SK-N-SH (cell line): ENCODE measurements around the gene EXOG. TPM values are rescaled to one million over a fixed set of nuclear protein-coding genes. Genes with fewer than 3 reads are reported as not detected.

ENCODE experiments used
- CTCF ChIA-PET: fragments of 300-600, 350-600 bp; formaldehyde crosslinking; extraction: SDS; loops from one replicate; lab custom pipeline; 2021; lab: Yijun Ruan, JAX
- POLR2A ChIA-PET: fragments of 350-600 bp; sonication (Branson Sonifier 250); formaldehyde crosslinking; extraction: SDS; loops from one replicate; lab custom pipeline; 2020; ENCODE audit warnings: antibody characterized with exemption, inconsistent platforms; lab: Yijun Ruan, JAX
- DNase-seq: peaks from one replicate; pipeline ENCODE4 v3.0.0; 2012
- H2AFZ ChIP-seq: fragments of 200-600 bp; sonication (generic); 2 replicates; pipeline ENCODE4 v1.8.1; 2016; ENCODE audit warnings: antibody characterized with exemption, mild to moderate bottlenecking, low read depth
- H3F3A ChIP-seq: fragments of 200-600 bp; sonication (generic); replicated peaks from 2 replicates; pipeline ENCODE3; 2016; ENCODE audit warnings: antibody characterized with exemption, mild to moderate bottlenecking; ENCODE audit not compliant: insufficient read depth
- H3K27ac ChIP-seq, 2 experiments: fragments of 200-500 bp in 1 of 2; fragments of 200-600 bp in 1 of 2; sonication (Bioruptor generic) in 1 of 2; sonication (generic), shearing (Covaris generic) in 1 of 2; 2 replicates each; pipeline versions ENCODE4 v1.5.1 to v1.6.1; 2014 to 2016; ENCODE audit warnings: low read depth in 2 of 2, inconsistent platforms in 1 of 2, low read length in 1 of 2, mild to moderate bottlenecking in 1 of 2, mixed read lengths in 1 of 2
- H3K27me3 ChIP-seq: fragments of 200-600 bp; sonication (generic), shearing (Covaris generic); 2 replicates; pipeline ENCODE4 v1.6.1; 2016; ENCODE audit warnings: mixed run types; ENCODE audit not compliant: insufficient read depth
- H3K36me3 ChIP-seq, 2 experiments: fragments of 200-500 bp in 1 of 2; fragments of 200-600 bp in 1 of 2; sonication (Bioruptor generic) in 1 of 2; sonication (generic) in 1 of 2; replicated peaks in 1 of 2; 2 replicates each; pipeline versions ENCODE3 to v1.5.1; 2014 to 2016; ENCODE audit warnings: low read length in 1 of 2, mild to moderate bottlenecking in 1 of 2; ENCODE audit not compliant: insufficient read depth in 2 of 2, control insufficient read depth in 1 of 2
- H3K4me1 ChIP-seq, 2 experiments: fragments of 200-500 bp in 1 of 2; fragments of 200-600 bp in 1 of 2; sonication (Bioruptor generic) in 1 of 2; sonication (generic), shearing (Covaris generic) in 1 of 2; 2 replicates each; pipeline versions ENCODE4 v1.5.1 to v1.6.1; 2014 to 2016; ENCODE audit warnings: low read depth in 1 of 2, low read length in 1 of 2, mixed run types in 1 of 2; ENCODE audit not compliant: insufficient read depth in 2 of 2, control insufficient read depth in 1 of 2
- H3K4me2 ChIP-seq: fragments of 200-600 bp; sonication (generic), shearing (Covaris generic); 2 replicates; pipeline ENCODE4 v1.6.1; 2017; ENCODE audit warnings: mixed run types
- H3K4me3 ChIP-seq, 2 experiments: fragments of 200-500 bp in 1 of 2; fragments of 200-600 bp in 1 of 2; sonication (Bioruptor generic) in 1 of 2; sonication (generic), shearing (Covaris generic) in 1 of 2; 2 replicates each; pipeline versions ENCODE4 v1.5.1 to v1.8.1; 2014 to 2016; ENCODE audit warnings: low read depth in 2 of 2, inconsistent platforms in 1 of 2, low read length in 1 of 2, mild to moderate bottlenecking in 1 of 2, mixed read lengths in 1 of 2, moderate library complexity in 1 of 2
- H3K79me2 ChIP-seq: fragments of 200-600 bp; sonication (generic); 2 replicates; pipeline ENCODE4 v1.8.1; 2017; ENCODE audit warnings: mild to moderate bottlenecking; ENCODE audit not compliant: insufficient read depth
- H3K9ac ChIP-seq: fragments of 200-600 bp; sonication (generic); 2 replicates; pipeline ENCODE4 v1.6.1; 2017; ENCODE audit warnings: mixed run types
- H3K9me2 ChIP-seq: fragments of 200-600 bp; sonication (generic); 2 replicates; pipeline ENCODE4 v1.6.1; 2017; ENCODE audit warnings: mixed run types
- H3K9me3 ChIP-seq: fragments of 200-600 bp; sonication (generic); 2 replicates; pipeline ENCODE4 v1.6.1; 2017; ENCODE audit warnings: mixed run types, mild to moderate bottlenecking, moderate library complexity
- H4K20me1 ChIP-seq: fragments of 200-600 bp; sonication (generic); 2 replicates; pipeline ENCODE4 v1.6.1; 2017; ENCODE audit warnings: mild to moderate bottlenecking, mixed run types; ENCODE audit not compliant: insufficient read depth
- ELF1 ChIP-seq: IDR thresholded peaks from 2 replicates; pipeline ENCODE4 v1.4.0; 2012
- EZH2phosphoT487 ChIP-seq: fragments of 200-600 bp; sonication (generic); IDR thresholded peaks from 2 replicates; pipeline ENCODE4 v1.6.1; 2017; ENCODE audit warnings: low read depth, mixed run types, mild to moderate bottlenecking, antibody characterized with exemption, moderate library complexity, borderline replicate concordance
- FOXJ3 ChIP-seq: sonication (generic); formaldehyde crosslinking; IDR thresholded peaks from 2 replicates; pipeline ENCODE4 v1.5.1; 2020; ENCODE audit warnings: mild to moderate bottlenecking, missing genetic modification reagents
- GABPA ChIP-seq: IDR thresholded peaks from 2 replicates; pipeline ENCODE4 v1.4.0; 2012; ENCODE audit warnings: low read depth, mild to moderate bottlenecking
- GATA2 ChIP-seq: sonication (generic); formaldehyde crosslinking; IDR thresholded peaks from 2 replicates; pipeline ENCODE4 v1.5.0; 2020; ENCODE audit warnings: mild to moderate bottlenecking, missing genetic modification reagents
- MXI1 ChIP-seq: IDR thresholded peaks from 2 replicates; pipeline ENCODE4 v1.6.1; 2012; ENCODE audit warnings: mild to moderate bottlenecking, low read depth, low read length, improper control_type of control experiment
- NRF1 ChIP-seq: IDR thresholded peaks from 2 replicates; pipeline ENCODE4 v1.6.1; 2012; ENCODE audit warnings: low read depth, mild to moderate bottlenecking, low read length
- POLR2AphosphoS5 ChIP-seq: IDR thresholded peaks from 2 replicates; pipeline ENCODE4 v1.6.1; 2012; ENCODE audit warnings: low read depth, low read length
- RAD21 ChIP-seq: IDR thresholded peaks from 2 replicates; pipeline ENCODE4 v1.6.1; 2012; ENCODE audit warnings: mild to moderate bottlenecking, low read length
- RCOR1 ChIP-seq: fragments of 150-350 bp; IDR thresholded peaks from 2 replicates; pipeline ENCODE4 v1.6.1; 2017; ENCODE audit warnings: antibody characterized with exemption, low read length
- TEAD4 ChIP-seq: IDR thresholded peaks from 2 replicates; pipeline ENCODE4 v1.4.0; 2012; ENCODE audit warnings: mild to moderate bottlenecking, borderline replicate concordance; ENCODE audit not compliant: insufficient read depth
- USF2 ChIP-seq: fragments of 150-350 bp; IDR thresholded peaks from 2 replicates; pipeline ENCODE4 v1.6.1; 2017; ENCODE audit warnings: antibody characterized with exemption, low read length, low read depth, borderline replicate concordance
- ZBTB33 ChIP-seq: IDR thresholded peaks from 2 replicates; pipeline ENCODE4 v1.4.0; 2012; ENCODE audit warnings: low read depth, borderline replicate concordance
- WGBS: methylation state at CpG from one replicate; pipeline ENCODE4 v1.1.6; 2017; ENCODE audit warnings: low lambda C conversion rate; 5-methylcytosine and 5-hydroxymethylcytosine counted together
- polyA plus RNA-seq, 3 experiments: library from polyadenylated mRNA; depleted of rRNA; stranded (reverse); fragments of >200 nt; gene quantifications; 2 replicates each; pipeline ENCODE4 v1.2.3, GENCODE V29; 2012
- TF ChIP-seq, protein P1 (sequence below): fragments of 200-600 bp; sonication (generic); IDR thresholded peaks from 2 replicates; pipeline ENCODE4 v1.6.1; 2017; ENCODE audit warnings: antibody characterized with exemption, mild to moderate bottlenecking, moderate library complexity
- TF ChIP-seq, protein P2 (sequence below): IDR thresholded peaks from 2 replicates; pipeline ENCODE4; 2012

The EXOG gene
- polyA plus RNA-seq, 1 of the 3 experiments (the other 2 are of a cell fraction), result 6.2 TPM

DNA sequence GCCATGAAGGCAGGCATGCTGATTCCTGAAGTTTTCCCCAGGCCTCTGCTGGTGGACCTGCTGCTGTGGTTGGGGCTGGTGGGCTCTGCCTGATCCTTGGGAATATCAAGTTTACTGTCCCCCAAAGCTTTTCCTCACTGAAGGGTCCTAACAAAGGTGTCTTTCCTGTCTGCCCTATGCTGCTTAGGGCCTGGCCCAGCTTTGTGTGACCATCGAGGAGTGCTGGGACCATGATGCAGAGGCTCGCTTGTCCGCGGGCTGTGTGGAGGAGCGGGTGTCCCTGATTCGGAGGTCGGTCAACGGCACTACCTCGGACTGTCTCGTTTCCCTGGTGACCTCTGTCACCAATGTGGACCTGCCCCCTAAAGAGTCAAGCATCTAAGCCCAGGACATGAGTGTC is 13.2 kb upstream of the EXOG start (continued):
- TF ChIP-seq, protein P1, sequence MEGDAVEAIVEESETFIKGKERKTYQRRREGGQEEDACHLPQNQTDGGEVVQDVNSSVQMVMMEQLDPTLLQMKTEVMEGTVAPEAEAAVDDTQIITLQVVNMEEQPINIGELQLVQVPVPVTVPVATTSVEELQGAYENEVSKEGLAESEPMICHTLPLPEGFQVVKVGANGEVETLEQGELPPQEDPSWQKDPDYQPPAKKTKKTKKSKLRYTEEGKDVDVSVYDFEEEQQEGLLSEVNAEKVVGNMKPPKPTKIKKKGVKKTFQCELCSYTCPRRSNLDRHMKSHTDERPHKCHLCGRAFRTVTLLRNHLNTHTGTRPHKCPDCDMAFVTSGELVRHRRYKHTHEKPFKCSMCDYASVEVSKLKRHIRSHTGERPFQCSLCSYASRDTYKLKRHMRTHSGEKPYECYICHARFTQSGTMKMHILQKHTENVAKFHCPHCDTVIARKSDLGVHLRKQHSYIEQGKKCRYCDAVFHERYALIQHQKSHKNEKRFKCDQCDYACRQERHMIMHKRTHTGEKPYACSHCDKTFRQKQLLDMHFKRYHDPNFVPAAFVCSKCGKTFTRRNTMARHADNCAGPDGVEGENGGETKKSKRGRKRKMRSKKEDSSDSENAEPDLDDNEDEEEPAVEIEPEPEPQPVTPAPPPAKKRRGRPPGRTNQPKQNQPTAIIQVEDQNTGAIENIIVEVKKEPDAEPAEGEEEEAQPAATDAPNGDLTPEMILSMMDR, result no peak

DNA sequence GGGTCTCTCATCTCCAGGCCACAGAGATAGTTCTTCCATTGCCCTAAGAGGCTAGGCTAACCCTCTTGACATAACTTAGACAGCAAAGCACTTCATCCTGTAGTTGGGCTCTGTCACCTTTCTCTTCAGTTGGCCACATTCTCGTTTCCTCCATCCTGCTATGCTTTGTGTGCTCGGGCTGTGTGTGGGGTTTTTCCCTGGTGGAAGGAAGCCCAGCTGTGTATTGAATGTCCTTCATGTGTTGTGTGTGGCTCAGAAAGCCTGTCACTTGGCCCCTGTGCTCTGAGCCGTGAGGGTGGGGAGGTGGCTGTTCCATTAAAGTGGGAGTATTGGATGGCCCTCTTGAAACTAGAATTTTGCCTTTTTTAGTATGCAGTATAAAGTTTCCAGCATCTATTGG is 8.8 kb upstream of the EXOG start:
- Histone ChIP-seq H3K9me3 (no peaks in the 10 kb centered on the region), H4K20me1 (no peaks in the 10 kb centered on the region), H3K4me1 (peaks cover 0 to 7% of the 10 kb centered on the region in 2 experiments; a peak in 1 of 4 replicates), H2AFZ (no peak overlapping the region), H3K9me2 (no peaks in the 10 kb centered on the region), H3K27ac (no peak overlapping the region), H3K79me2 (no peaks in the 10 kb centered on the region), H3K36me3 (peaks cover 4 to 27% of the 10 kb centered on the region in 2 experiments), H3F3A (no peaks in the 10 kb centered on the region), H3K4me2 (no peak overlapping the region), H3K4me3 (no peak overlapping the region), H3K27me3 (no peaks in the 10 kb centered on the region), H3K9ac (no peak overlapping the region)
- TF ChIP-seq, protein P1, result no peak
- TF ChIP-seq POLR2AphosphoS5 (no peak), TEAD4 (no peak), GABPA (no peak), RCOR1 (no peak), ELF1 (no peak), FOXJ3 (no peak), GATA2 (CRISPR knock-in tag) (no peak), EZH2phosphoT487 (no peak), ZBTB33 (no peak), USF2 (no peak), RAD21 (no peak), MXI1 (no peak), NRF1 (no peak)
- TF ChIP-seq, protein P2, sequence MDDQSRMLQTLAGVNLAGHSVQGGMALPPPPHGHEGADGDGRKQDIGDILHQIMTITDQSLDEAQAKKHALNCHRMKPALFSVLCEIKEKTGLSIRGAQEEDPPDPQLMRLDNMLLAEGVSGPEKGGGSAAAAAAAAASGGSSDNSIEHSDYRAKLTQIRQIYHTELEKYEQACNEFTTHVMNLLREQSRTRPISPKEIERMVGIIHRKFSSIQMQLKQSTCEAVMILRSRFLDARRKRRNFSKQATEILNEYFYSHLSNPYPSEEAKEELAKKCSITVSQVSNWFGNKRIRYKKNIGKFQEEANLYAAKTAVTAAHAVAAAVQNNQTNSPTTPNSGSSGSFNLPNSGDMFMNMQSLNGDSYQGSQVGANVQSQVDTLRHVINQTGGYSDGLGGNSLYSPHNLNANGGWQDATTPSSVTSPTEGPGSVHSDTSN, result no peak
- ChIA-PET CTCF (interaction anchor here (1.2 to 2.8 kb wide), 2 partner anchors 141 to 164 kb away, joined by 3 to 9 read pairs; partner anchors contain the start of gene XYLB), POLR2A (no interaction called here)
- WGBS, result 94% methylated on average over 3 of the region's 3 CpGs
- DNase-seq, result no peak
